Esophagus mucosa (tissue), 1 donor: ENCODE data around the gene STARD4. TPM values are rescaled to one million over a fixed set of nuclear protein-coding genes. Genes with fewer than 3 reads are reported as not detected.
A peak's percentile ranks its signal among the peaks of the same experiment; 100 is the strongest.

Experiments
- ATAC-seq: fragments of 200-7000 bp; cut with Tn5 transposase; one replicate; pipeline ENCODE4 v1.9.1; 2020
- total RNA-seq: library from RNA; stranded (reverse); gene quantifications from one replicate; pipeline ENCODE4 v1.2.4, GENCODE V29; 2023
- donor health status: DM: yes; HTN: yes; CAD: no.

Gene STARD4
- total RNA-seq, 1 donor from 2014 or later = 18.4 TPM

GRCh38 chr5:111520908-111521307, 8.6 kb upstream of the STARD4 start:
- no peak for ATAC-seq

DNA sequence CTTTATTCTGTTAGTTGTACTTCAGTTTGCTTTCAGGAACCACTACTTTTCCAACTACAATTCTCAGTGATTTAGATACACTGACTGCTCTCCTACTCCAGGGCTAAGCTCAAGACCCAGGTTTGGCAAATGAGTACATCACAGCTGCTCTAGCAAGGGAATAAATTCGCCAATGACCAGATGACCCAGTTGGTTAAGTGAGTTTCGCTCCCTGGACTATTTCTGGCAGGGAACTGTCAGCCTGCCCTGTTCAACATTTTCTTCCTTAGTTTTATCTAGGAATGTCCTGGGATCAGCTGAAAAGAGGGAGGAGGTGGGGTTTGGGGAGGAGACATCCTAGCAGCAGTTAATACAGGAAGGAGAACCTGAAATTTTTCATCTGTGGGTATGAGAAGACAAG, 6.4 kb upstream of the STARD4 start:
- no peak for ATAC-seq

DNA sequence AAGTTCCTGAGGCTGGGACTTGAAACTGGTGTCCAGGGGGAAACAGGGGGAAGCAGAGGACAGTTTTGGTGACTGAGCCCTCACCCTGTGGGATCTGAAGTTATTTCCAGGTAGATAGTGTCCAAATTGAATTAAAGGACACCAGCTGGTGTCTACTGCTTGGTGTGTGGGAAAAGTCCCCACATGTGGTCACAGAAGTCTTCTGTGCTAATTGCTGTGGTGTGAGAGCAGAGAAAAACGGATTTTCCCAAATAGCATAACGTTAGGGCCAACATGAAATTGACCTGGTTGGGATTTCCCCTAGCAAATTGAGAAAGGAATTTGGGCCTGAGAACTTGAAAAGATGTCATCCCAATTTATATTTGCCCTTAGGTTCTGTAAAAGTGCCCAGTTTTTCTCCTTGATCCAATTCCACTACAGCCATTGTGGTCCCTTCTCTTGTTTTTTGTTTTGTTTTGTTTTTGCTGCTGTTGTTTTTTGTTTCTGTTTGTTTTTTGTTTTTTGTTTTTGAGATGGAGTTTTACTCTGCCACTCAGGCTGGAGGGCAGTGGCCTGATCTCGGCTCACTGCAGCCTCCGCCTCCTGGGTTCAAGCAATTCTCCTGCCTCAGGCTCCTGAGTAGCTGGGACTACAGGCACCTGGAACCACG, 5.6 kb upstream of the STARD4 start:
- no peak for ATAC-seq

DNA sequence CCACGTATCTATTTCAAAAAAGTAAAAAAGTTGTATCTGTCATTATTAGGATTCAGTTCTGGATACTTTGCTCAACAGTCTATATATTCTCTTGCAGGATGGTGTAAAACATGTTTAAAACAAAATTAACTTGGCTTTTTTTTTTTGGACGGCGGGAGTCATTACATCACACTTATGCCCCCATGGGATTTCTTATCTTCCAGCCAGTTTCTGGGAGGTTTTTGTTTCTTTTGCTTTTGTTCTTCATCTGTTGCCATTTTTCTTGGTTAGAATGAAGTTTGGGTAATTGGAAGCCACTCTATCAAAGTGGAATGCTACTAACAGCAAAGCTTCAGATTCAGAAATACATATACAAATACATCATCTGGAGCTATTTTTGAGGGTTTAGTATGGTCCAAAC, 1.8 kb upstream of the STARD4 start:
- ATAC-seq = no peak

DNA sequence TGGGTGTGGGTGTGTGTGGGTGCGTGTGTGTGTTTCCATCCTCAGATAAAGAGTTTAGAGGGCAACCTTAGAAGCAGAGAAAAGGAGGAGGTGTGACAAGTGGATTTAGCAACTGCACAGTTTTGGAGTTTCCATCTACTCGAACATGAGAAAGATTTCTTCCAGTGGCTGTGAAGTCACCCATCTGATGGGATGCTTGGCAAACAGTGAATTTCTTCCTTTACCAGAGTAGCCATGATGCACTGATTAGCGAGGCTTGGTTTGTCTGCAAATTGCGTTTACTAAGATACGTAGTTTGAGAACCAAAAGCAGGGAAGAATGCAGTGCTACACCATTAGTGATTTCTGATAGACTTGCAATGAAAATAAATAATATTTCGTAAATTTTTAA, 791 bp upstream of the STARD4 start:
- no peak for ATAC-seq

- ATAC-seq = peak; percentile 14
Observed at GRCh38 chr5:111511831-111512374, 432 bp downstream of the STARD4 start.

DNA sequence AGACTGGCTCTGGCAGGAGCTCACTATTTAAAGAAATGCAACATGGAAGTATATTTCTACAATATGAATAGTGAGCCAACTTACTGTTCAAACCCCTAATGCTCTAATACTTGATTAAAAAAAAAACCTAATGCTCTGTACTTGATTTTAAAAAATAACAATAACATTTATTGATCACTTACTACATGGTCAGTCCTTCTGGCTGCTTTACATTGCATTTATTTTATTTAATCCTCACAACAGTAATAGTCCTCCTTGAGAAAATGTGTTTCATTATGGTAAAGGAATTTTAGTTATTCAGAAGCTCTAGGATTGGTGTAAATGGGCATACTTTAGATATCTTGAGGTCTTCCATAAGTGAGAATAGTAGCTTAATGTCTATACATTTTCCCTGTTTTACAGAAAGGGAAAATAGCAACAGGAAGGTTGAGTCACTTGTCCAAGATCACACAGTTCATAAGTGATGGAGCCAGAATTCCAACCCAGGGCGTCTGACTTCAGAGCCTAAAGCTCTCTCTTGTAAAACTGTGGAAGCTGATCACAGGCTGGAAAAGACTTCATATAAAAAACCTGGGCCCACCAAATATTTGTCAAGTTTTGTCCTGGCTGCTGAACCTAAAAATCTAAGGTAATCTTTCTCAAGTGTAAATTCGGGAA, 1.0 kb downstream of the STARD4 start:
- no peak for ATAC-seq

DNA sequence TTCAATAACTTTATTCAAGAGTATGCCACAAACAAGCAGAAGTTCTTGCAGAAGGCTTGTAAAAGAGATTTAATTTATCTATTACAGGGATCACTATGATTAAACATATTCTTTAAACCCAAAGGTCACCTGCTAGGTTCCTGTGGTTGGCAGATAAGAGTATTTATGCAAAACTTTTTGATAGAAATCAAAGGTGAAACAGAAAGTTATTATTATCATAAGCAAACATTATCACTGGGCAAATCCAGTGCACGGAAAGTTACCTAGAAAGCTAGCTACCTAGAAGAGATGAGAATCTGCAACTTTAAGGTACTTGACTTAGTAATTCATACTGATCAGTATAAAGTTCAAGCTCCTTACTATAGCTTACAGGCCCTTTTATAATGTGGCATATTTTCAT, 3.2 kb downstream of the STARD4 start:
- ATAC-seq = no peak

DNA sequence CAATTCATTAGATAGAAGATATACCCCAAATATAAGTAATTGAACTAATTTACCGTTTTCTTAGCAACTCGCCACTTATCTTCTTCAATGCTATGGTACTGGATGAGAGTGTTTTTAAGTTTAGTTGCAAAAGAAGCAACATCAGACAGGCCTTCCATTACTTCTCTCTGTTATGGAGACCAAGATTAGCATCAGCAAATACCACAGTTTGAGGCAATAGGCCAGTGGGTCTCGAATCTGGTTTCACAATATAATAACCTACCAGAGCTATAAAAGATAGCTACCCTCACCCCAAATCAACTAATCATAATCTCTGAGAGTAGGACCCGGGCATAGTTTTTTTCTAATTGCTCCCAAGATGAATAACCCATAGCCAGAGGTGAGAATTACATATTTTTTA, 5.1 kb downstream of the STARD4 start:
- ATAC-seq = no peak

DNA sequence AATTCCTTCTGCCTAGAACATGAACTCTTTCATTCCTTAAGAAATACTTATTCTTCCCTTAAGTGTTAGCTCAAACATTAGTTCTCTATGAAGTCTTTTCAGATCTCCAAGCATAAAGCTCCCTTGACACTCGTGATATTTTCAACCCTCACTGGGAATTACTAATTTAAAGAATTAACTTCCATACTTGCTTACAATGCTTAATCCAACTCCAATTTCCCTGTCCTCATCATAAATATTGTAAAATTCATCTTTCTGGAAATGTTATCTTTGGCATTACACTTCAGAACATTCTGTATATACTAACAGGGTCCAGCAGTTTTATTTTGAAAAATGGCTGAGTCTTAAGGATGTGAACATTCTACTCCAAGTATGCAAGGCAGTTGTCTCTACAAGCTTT, 7.2 kb downstream of the STARD4 start:
- ATAC-seq = no peak

DNA sequence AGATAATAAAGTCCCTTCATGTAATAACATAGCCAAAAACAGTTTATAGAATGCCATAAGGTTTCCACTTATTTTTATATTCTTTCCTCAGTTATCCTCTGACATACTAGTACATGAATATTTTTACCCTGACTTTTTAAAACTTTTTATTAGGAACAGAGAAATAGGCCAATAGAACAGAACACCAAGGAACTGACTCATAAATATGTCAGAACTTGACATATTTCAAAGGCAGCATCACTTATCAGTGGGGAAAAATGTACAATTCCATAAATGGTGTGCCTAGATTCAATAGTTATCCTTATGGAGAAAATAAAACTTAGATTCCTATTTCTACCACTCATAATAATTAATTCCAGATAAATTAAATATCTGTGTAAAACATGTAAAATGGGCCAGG, 9.4 kb downstream of the STARD4 start:
- no peak for ATAC-seq

DNA sequence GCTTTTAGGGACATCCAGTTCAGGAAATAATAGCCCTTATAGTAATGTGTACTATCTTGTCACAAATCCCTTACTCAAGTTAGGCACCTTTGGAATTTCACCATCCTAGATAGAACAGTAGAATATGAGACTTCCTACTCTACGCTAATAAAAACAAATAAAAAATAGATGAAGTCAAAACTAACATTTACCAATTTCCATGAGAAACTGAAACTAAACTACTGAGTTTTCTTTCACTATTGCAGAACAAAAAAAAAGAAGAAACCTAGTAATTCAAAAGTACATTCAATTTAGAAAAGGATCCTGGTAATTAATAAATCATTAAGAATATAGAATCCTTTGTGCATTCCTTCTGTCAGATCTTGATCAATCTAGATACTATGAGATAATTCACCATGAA, 14.0 kb downstream of the STARD4 start:
- ATAC-seq = no peak

DNA sequence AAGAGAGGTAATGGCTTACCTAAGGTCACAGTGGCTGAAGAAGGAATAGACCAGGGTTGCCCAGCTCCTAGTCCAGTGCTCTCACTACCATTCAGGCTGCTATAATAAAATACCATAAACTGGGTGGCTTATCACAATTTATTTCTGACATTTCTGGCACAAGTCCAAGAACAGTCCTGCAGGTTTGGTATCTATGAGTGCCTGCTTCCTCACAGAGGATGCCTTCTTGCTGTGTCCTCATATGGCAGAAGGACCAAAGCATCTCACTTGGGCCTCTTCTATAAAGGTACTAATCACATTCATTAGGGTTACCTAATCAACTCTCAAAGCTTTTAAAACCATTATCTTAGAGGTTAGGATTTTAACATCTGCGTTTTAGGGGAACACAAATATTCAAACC, 17.2 kb downstream of the STARD4 start:
- ATAC-seq = no peak

DNA sequence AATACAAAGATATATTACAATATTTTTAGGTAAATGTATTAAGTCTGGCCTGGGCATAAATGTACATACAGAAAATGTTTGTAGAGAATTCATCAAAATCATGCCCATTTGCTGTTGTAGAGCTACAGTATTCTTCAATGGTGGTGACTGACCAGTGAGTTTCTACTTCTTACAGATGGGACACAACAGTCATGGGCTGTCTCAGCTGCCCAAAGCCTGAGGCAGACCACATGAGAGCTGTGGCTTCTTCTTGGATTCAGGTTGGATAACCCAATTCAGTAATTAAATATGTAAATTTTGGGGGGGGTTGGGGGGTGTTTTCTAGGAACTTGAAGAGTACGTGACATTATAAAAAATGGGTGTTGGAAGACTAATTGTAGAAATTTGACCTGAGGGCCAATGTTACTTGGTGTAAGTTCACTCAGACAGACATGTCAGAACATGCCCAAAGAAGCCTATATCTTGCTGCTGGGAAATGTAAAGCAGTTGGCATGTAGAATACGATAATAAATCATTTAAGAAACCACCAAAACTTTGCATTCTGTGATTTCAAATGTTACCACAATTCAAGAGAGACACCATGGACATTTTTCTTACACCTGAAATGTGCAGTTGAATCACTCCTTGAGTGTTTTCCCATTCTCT, 17.9 kb downstream of the STARD4 start:
- peak; percentile 75 for ATAC-seq

DNA sequence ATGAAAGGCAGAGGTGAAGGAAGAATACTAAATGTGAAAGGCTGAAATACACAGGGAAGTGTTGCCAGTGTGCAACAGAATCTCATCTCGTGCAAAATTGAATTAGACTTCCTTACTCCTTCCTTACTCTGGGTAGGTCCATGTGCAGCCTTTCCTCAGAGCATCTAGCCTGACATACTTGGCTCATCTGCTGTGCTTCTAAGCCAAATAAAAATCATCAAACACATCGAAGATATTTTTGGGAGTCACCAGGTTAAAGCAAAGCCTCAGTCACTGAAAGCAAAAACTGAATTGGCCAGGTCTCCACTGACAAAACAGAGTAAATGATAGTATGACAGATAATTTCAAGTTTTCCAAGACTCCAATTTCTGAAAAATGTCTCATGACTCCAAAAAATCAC, 19.3 kb downstream of the STARD4 start:
- ATAC-seq = no peak

- no peak for ATAC-seq
Observed at GRCh38 chr5:111488353-111488752, 24.0 kb downstream of the STARD4 start.

DNA sequence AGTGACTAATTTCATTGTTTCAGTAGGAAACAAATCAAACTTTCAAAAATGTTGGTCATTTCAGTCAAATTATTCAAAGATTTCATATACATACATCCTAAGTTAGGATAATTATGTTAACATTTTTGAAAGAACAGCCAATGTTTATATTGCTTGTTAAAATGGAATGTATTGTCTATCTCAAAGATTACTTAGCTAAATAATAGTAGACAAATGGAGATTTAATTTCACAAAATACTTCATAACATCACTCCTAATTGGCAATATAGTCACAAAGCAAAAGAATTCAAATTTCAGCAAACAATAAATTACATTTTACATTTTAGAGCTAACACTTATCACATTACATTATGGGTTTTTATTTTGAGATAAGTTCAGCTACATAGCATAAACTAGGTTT, 25.4 kb downstream of the STARD4 start:
- no peak for ATAC-seq

DNA sequence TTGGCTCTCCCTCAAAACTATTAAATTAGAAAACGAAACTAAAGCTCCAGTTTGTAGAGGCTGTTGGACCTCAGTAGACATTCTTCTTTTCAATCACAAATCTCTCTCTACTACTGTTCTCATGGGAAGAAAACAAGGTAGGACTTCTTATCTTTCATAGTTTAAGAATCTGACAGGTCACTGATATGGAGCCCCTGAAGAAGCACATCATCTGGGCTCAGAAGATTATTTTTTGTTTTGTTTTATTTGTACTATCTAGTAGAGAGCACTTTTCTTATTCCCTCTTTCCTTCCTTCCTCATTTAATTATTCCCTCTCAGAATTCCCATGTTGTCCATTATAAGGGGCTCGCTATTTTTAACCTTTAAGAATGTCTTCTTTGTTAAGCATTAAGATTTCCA, 26.3 kb downstream of the STARD4 start:
- no peak for ATAC-seq

DNA sequence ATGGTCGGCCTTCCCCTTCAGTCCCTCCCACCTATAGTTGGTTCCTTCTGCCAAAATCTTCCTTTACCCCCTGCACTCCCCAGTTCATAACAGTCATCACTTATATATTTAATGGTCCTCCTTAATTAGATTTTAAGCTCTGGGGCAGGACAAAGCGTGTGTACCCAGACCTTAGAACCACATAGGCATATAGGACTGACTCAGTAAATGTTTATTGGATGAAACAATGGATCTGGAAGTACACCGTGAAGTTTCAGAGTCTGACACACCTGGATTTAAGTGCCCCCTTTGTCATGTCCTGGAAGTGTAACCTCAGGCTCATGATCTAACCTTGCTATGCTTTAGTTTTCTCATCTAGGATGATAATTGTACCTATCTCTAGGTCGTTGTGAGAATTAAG, 32.0 kb downstream of the STARD4 start:
- ATAC-seq = no peak

DNA sequence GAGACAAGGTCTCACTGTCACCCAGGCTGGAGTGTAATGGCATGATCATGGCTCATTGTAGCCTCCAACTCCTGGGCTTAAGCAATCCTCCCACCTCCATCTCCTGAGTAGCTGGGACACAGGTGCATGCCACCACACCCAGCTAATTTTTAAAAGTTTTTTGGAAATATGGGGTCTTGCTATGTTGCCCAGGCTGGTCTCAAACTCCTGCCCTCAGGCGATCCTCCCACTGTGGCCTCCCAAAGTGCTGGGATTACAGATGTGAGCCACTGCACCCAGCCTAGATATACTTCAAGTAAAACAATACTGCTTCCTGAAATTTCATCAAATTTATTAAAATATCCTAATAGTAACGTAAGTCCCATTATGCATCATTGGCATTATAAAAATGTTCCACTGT, 33.4 kb downstream of the STARD4 start:
- no peak for ATAC-seq

GRCh38 chr5:111478266-111478665, 34.1 kb downstream of the STARD4 start:
- no peak for ATAC-seq

DNA sequence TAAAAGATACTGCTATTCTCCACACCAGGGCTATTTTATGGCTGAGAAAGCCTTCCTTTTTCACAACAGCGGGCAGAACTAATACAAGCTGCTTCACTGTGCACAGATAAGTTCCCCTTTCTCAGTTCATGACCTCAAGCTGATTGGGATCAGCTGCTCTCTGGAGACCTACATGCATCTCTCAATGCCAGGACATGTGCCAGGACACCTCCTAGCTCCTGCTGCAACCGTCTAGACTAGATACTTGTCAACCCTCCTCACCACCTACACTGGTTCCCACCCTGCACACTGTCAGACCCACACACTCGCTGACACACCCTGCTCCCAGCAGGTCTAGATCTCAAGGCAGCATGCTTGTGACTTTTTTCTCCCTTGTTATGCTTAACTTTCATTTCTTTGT, 39.8 kb downstream of the STARD4 start:
- ATAC-seq = no peak

GRCh38 chr5:111472096-111472495, 40.2 kb downstream of the STARD4 start:
- no peak for ATAC-seq

DNA sequence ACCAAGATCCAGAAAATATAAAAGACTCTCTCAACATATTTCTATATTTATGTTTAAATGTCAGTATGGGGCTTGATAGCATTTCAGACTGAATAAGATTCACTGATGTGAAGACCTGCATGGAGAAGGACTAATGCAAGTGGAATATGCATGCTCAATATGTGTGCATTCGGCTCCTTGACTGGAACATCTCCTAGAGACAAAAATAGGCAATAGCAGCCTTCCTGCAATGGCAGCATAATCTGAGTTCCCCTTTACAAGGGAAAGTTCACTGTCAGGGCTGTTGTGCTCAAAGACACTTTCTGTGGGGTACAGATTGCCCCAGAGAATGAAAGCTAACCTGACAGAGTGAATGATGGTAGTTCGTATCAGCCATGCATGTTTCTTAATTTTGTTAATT, 42.4 kb downstream of the STARD4 start:
- no peak for ATAC-seq
